WI38 (cell line): ENCODE data around the gene HSD17B1.

Source experiments
- H3K4me3 ChIP-seq: 2 replicates; pipeline ENCODE4 v1.5.1; 2011; ENCODE audit warnings: low read depth, mild to moderate bottlenecking, control low read depth, low read length
- CTCF ChIP-seq: IDR thresholded peaks from 2 replicates; pipeline ENCODE4 v1.5.1; 2012; ENCODE audit warnings: low read depth, mild to moderate bottlenecking, control low read depth, low read length

Gene HSD17B1

GRCh38 chr17:42573095-42573494 is 20.4 kb downstream of the HSD17B1 start:
- no peak overlapping the region for H3K4me3 ChIP-seq
- TF ChIP-seq CTCF = no peak

- TF ChIP-seq CTCF = no peak
- no peak overlapping the region for H3K4me3 ChIP-seq
Observed at GRCh38 chr17:42574463-42574862, 21.7 kb downstream of the HSD17B1 start.

- no peak for TF ChIP-seq CTCF
- H3K4me3 ChIP-seq = peak overlapping the region; percentile 82
Observed at GRCh38 chr17:42577140-42577531, 24.4 kb downstream of the HSD17B1 start.

- peak within 1 kb of the TSS; percentile 82 for H3K4me3 ChIP-seq
- TF ChIP-seq CTCF = peak; percentile 19; the same call in 1 of the 2 replicates
Observed at GRCh38 chr17:42577532-42578281, 25.0 kb downstream of the HSD17B1 start, which contains the start of gene PSMC3IP. TSS of gene PSMC3IP (minus strand) at chr17:42577729. CDS start at chr17:42577686, 43 bp downstream.

- peak overlapping the region; percentile 82 for H3K4me3 ChIP-seq
- TF ChIP-seq CTCF = peak; percentile 70
Observed at GRCh38 chr17:42578282-42578869, 25.7 kb downstream of the HSD17B1 start.

GRCh38 chr17:42579794-42580551 is 27.2 kb downstream of the HSD17B1 start:
- TF ChIP-seq CTCF = no peak
- no peak overlapping the region for H3K4me3 ChIP-seq
